GM20000 (cell line): ENCODE results near the gene SLC34A3.
A peak's percentile ranks its signal among the peaks of the same experiment; 100 is the strongest.

Experiments used
- DNase-seq: peaks from one replicate; pipeline ENCODE4 v3.0.0; 2012; ENCODE audit warnings: low spot score
- CTCF ChIP-seq: IDR thresholded peaks from 2 replicates; pipeline ENCODE4 v1.5.1; 2012; ENCODE audit warnings: mild to moderate bottlenecking, control low read depth; ENCODE audit errors: extremely low read depth, missing control alignments

Gene SLC34A3

GRCh38 chr9:137251490-137252268 lies 21.0 kb downstream of the SLC34A3 start:
- DNase-seq, result no peak
- TF ChIP-seq CTCF, result no peak

- no peak for DNase-seq
- TF ChIP-seq CTCF, result no peak
These were observed 22.1 kb downstream of the SLC34A3 start for GRCh38 chr9:137252555-137253506.

- no peak for TF ChIP-seq CTCF
- no peak for DNase-seq
These were observed 23.3 kb downstream of the SLC34A3 start for GRCh38 chr9:137253717-137254623.

- peak; percentile 100 for DNase-seq
- TF ChIP-seq CTCF, result no peak
These were observed 24.1 kb downstream of the SLC34A3 start, which contains the start of gene NELFB for GRCh38 chr9:137254624-137255447. NELFB (plus strand) TSS chr9:137255327.

- DNase-seq, result no peak
- no peak for TF ChIP-seq CTCF
These were observed 24.9 kb downstream of the SLC34A3 start for GRCh38 chr9:137255448-137256114.

- DNase-seq, result no peak
- TF ChIP-seq CTCF, result no peak
These were observed 25.7 kb downstream of the SLC34A3 start for GRCh38 chr9:137256362-137256761.
